ENCODE data around the gene SH3RF1.

The SH3RF1 gene

DNA sequence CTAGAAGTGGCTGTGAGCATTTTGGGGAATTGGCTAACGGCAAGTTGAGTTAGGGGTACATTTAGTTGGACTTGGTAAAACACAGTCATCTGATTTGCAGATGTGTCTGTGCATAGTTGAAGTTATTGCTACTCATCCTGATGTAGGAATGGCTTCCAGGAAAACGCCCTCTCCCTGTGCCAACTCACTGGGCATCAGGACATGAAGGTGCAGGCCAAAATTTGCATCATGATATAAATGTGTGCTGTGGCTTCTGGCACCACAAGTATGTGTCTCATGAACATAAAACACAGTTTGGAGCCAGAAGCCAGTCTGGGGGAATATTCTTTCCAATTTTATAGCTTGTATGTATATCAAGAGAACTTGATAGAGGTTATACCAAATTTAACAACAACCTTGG, 206.5 kb downstream of the SH3RF1 start:
- DNase-seq (ENCODE audit: low spot score) = no peak

- no peak for DNase-seq (ENCODE audit: low spot score)
Measured at GRCh38 chr4:169063441-169063840, 207.3 kb downstream of the SH3RF1 start.

- DNase-seq (ENCODE audit: low spot score) = no peak
Measured at GRCh38 chr4:169062897-169063244, 207.9 kb downstream of the SH3RF1 start.

- DNase-seq (ENCODE audit: low spot score) = no peak
Measured at GRCh38 chr4:169061386-169061785, 209.4 kb downstream of the SH3RF1 start.

GRCh38 chr4:169060391-169061091, 210.2 kb downstream of the SH3RF1 start:
- DNase-seq (ENCODE audit: low spot score) = no peak

DNA sequence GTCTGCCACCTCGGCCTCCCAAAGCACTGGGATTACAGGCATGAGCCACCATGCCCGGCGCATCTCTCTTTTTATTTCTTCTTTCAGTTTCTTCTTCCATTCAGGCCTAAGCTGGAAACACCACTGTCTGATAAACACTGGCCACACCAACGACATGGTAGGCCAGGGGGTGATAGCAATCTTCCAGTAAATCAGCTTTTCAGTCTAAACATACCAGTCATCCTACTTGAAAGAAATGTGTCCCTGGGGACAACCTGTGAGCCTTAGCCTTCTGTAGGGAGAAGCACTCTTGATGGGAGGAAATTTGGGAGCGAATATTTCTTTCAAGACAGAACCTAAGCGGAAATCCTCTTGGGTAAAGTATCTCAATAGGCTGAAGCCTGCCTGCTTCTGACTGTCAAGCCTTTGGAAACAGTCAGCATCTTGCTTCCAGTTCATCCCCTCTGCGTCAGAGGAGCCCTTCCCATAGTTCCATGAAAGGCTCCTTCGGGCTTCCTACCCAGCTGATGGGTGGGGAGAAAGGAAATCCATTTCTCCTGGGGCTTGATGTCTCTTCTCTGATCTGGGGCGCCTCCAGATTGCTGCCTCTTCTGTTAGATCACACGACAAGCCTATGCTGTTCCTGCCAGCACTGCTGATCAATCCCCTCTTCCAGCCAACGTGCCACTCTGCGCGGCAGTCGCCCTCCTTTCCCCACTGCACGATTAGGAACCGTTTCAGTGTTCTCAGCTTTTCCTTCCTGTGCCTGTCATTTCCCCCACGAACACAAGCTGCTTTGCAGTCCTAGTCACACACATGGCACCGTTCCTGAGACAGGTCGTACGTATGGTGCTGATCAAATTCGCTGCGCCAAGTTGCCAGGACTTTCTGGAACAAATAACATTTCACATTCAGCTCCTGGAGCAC, 211.2 kb downstream of the SH3RF1 start:
- DNase-seq (ENCODE audit: low spot score) = peak; percentile 69

GRCh38 chr4:169058312-169058711, 212.4 kb downstream of the SH3RF1 start:
- no peak for DNase-seq (ENCODE audit: low spot score)

- no peak for DNase-seq (ENCODE audit: low spot score)
Measured at GRCh38 chr4:169054879-169055278, 215.9 kb downstream of the SH3RF1 start.

DNA sequence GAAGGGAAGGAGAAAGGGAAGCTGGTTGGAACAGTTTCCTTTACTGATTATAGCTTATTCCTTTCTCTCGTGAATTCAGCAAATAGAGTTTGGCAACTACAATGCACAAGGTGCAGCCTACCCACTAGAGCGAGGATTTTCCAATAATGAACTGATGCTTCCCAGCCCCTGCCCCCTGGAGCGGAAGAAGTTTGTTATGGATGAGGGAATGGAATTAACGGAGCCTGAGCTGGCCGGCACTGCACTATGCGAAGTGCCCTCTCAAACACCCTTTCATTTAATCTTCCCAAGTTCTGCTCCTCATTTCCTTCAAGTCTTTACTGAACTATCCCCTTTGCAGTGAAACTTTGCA, 218.2 kb downstream of the SH3RF1 start:
- DNase-seq (ENCODE audit: low spot score) = no peak

GRCh38 chr4:169051761-169052593, 218.8 kb downstream of the SH3RF1 start:
- no peak for DNase-seq (ENCODE audit: low spot score)

GRCh38 chr4:169050881-169051760, 219.6 kb downstream of the SH3RF1 start:
- no peak for DNase-seq (ENCODE audit: low spot score)

GRCh38 chr4:169050284-169050683, 220.5 kb downstream of the SH3RF1 start:
- no peak for DNase-seq (ENCODE audit: low spot score)

DNA sequence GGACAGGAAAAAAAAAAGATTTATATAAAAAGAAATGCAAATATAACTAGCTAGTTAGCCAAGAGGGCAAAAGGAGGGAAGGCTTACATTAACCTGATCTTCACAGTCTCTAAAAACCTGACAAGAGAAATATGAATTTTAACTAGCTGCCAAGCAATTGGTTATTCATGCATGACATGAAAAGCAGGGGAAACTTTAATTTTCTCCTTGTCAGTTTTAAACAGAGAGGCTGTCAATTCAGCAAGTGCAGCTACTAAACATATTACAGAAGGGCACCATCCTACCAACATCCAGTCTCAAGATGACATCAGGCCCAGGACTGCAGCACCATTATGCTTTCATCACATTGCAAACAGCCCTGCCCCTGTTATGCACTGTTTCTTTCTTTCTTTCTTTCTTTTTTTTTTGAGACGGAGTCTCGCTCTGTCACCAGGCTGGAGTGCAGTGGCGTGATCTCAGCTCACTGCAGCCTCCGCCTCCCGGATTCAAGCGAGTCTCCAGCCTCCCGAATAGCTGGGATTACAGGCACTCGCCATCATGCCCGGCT, 221.8 kb downstream of the SH3RF1 start:
- DNase-seq (ENCODE audit: low spot score) = no peak

GRCh38 chr4:169047956-169048355, 222.8 kb downstream of the SH3RF1 start:
- DNase-seq (ENCODE audit: low spot score) = no peak

- DNase-seq (ENCODE audit: low spot score) = no peak
Measured at GRCh38 chr4:169045862-169046584, 224.7 kb downstream of the SH3RF1 start.

DNA sequence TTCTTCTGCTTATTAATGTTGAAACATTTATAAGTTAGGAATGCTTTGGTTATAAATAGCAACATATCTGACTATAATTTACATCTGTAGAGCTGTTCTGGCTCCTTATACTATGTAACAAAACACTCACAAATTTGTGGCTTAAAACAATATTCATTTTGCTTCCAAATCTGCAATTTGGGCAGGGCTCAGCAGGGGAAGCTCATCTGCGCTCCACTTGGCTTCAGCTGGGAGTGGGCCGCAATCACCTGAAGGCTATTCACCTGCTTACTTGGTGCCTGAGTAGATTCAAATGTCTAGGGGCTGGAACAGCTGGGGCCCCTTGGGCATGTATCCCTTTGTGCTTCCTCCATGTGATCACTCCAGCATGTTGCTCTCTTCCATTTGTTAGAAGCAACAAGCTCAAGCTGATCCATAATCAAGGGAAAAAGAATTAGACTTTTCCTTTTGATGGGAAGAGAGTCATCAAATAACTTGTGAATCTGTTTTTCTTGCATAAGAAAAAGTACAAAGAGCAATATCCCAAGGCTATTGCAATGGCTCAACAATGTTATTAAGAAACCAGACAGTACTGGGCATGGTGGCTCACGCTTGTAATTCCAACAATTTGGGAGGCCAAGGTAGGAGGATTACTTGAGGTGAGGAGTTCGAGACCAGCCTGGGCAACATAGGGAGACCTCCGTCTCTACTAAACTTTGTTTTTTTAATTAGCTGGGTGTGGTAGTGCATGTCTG, 225.9 kb downstream of the SH3RF1 start:
- DNase-seq (ENCODE audit: low spot score) = no peak

Measured in Ammon's horn (tissue), 1 donor.